Measurements from ENCODE around the gene BAIAP2L1.
A peak's percentile ranks its signal among the peaks of the same experiment; 100 is the strongest.
"Not testable (repeated sequence)": the region's sequence is repeated elsewhere in the genome, so short reads cannot be mapped to it uniquely, and the experiment has no call there.

Gene BAIAP2L1, protein sequence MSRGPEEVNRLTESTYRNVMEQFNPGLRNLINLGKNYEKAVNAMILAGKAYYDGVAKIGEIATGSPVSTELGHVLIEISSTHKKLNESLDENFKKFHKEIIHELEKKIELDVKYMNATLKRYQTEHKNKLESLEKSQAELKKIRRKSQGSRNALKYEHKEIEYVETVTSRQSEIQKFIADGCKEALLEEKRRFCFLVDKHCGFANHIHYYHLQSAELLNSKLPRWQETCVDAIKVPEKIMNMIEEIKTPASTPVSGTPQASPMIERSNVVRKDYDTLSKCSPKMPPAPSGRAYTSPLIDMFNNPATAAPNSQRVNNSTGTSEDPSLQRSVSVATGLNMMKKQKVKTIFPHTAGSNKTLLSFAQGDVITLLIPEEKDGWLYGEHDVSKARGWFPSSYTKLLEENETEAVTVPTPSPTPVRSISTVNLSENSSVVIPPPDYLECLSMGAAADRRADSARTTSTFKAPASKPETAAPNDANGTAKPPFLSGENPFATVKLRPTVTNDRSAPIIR

DNA sequence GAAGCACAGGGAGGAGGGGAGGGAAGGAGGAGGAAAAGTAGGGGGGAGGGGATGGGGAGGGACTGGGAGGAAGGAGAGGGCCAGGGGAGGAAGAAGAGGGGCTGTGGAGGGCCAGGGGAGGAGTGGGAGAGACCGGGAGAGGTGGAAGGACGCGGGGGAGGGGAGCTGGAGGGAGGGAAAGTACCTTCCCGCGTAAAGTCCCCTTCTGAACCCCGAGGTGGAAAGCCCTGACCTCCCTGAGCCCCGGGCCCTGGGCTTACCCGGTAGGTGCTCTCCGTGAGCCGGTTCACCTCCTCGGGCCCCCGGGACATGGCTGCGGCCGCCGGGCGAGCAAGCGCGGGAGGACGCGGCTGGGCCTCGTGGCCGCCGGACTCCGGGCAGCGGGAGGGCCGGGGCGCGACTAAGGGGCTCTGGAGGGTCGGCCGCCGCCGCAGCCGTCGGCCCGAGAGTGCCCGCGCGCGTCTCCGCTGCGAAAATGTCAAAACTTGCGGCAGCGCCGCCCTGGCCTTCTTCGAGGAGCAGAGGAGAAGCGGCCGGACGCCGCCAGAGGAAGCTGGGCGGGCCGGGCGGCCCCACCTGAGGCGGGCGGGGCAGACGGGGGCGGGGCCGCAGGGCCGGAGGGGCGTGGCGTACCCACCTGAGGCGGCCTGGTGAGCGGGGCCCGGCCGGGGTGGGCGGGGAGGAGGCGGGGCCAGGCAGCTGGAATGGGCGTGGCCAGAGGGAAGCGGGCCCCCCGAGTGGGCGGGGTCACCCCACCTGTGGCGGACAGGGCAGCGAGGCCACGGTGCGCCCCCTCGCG, at the start of gene BAIAP2L1:
Gene BAIAP2L1, minus strand, starts transcription at position 549 of the 799 bp plus-strand sequence. Its CDS starts 238 bp downstream, at position 311.
- peak; percentile 89 for DNase-seq

DNA sequence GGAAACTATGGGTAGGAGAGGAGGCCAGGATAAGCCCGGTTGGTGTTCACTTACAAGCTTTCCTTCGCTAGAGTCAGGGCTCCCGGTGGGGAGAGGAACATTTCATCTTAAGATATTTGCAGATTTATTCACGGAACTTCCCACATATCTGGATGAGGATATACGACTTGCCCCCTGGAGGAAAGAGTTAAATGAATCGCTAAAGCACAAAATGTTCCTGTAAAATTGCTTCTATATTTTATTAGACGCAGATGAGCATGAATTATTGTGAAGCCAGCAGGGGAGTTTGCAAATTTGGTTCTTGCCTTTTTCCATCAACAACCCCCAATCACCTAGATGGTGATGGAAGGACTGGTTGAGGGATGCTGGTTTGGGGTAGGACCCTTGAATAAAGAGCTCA, 47.9 kb upstream of the BAIAP2L1 start:
- no peak for DNase-seq

DNA sequence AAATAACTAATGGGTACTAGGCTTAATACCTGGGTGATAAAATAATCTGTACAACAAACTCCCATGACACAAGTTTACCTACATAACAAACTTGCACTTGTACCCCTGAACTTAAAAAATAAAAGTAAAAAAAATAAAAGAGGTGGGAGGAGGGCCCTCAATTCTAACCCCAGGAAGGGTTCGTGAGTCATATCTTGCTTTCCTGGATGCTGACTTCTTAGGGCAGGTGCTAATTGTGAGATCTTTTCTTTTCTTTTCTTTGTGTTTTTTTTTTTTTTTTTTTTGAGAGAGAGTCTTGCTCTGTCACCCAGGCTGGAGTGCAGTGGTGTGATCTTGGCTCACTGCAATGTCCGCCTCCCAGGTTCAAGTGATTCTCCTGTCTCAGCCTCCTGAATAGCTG, 40.1 kb upstream of the BAIAP2L1 start:
- DNase-seq, result not testable (repeated sequence)

DNA sequence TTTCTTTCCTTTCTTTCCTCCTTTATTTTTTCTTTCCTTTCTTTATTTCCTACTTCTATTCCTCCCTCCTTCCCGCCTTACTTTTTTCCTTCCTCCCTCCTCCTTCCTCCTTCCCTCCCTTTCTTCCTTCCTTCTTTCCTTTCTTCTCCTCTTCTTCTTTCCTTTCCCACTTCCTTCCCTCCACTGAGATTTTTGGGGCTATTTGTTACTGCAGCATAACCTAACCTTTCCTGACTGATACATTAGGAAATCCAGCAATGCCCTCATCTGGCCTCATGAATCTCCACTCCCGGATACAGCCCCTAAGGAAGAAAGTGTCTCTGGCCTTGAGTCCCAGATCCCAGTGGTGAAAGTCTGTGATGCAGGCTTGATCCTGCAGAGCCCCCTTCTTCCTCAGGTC, 38.6 kb upstream of the BAIAP2L1 start:
- no peak for DNase-seq

DNA sequence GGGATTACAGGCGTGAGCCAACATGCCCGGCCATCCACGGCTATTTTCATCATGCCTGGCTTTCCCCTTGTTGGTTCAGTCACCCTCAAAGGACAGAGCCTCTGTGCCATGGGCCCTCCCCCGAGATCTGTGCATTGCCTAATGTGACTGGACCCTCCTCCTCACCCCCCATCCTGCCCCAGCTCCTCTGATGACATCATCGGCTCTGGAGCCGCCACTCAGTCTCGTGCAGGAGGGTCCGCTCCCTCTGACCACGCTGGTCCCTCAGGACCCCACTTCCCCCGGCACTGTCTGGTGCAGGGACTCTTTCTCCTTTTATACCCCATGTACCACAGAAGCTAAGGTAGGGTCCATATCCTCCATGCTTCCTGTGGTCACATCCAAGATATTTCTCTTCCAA, 33.2 kb upstream of the BAIAP2L1 start:
- DNase-seq, result no peak

DNA sequence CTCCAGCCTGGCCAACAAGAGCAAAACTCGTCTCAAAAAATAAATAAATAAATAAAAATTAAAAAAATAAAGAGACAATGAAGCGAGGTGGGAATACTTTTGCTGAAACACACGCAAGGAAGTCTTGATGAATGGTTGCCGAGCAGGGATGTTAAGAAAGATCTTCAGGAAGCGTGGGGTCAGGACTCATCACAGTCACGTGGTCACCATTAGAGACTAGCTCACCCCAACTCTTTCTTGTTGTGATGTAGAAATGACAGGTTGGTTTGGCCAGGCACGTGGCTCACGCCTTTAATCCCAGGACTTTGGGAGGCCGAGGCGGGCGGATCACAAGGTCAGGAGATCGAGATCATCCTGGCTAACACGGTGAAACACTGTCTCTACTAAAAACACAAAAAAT, 28.9 kb upstream of the BAIAP2L1 start:
- no peak for DNase-seq

DNA sequence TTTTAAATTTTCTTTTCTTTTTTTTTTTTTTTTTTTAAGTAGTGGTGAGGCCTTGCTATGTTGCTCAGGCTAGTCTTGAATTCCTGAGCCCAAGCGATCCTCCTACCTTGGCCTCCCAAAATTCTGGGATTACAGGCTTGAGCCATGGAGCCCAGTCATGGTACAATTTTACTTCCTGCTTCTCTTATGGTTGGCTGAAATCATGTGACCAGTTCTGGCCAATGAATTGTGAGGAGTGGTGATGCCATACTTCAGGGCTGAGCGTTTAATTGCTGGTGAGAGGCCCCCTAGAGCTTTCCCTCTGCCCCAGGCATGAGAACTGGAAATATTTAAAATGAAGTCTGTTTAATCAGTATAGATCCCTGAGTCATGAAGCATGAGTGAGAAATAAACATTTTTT, 22.2 kb upstream of the BAIAP2L1 start:
- no peak for DNase-seq

DNA sequence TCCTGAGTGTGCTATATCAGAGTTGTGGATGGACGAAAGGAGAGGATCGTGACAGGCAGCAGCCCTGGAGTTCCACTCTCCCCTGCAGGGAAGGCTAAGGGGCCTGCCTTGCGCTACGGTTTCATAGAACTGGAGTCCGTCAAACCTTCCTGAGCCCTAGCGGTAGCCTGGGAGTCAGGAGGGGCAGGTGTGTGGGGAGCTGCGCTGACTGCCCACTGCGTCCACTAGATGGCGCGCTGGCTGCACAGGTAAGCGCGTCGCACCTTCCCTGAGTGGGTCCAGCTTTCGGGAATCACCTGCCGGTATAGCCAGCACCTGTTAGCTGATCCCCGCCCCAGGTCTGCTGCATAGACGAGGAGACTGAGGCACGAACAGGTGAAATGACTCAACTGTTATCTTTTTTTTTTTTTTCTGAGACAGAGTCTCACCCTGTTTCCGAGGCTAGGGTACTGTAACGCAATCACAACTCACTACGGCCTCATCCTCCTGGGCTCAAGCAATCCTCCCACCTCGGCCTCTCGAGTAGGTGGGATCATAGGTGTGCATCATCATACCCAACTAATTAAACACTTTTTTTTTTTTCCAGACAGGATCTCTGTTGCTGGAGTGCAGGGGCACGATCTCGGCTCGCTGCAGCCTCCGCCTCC, 20.2 kb upstream of the BAIAP2L1 start:
- peak; percentile 49 for DNase-seq

DNA sequence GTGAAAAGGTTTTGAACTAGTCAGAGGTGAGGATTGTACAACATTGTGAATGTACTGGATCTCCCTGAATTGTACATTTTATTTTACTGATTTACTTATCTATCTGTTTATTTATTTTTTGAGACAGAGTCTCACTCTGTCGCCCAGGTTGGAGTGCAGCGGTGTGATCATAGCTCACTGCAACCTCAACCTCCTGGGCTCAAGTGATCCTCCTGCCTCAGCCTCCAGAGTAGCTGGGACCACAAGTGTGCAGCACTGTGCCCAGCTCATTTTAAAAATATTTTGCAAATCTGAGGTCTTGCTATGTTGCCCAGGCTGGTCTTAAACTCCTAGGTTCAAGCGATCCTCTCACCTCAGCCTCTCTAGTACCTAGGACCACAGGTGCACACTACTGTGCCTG, 19.1 kb upstream of the BAIAP2L1 start:
- DNase-seq, result not testable (repeated sequence)

DNA sequence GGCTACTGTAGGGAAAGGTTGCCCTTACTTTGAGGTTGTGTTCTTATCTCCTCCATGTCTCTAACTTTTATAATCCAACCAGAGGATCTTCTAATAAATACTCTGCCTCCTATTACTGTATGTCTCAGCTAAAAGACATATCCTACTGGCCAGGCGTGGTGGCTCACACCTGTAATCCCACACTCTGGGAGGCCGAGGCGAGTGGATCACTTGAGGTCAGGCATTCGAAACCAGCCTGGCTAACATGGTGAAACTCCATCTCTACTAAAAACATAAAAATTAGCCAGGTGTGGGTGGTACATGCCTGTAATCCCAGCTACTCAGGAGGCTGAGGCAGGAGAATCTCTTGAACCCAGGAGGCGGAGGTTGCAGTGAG, 18.4 kb upstream of the BAIAP2L1 start:
- not testable (repeated sequence) for DNase-seq

DNA sequence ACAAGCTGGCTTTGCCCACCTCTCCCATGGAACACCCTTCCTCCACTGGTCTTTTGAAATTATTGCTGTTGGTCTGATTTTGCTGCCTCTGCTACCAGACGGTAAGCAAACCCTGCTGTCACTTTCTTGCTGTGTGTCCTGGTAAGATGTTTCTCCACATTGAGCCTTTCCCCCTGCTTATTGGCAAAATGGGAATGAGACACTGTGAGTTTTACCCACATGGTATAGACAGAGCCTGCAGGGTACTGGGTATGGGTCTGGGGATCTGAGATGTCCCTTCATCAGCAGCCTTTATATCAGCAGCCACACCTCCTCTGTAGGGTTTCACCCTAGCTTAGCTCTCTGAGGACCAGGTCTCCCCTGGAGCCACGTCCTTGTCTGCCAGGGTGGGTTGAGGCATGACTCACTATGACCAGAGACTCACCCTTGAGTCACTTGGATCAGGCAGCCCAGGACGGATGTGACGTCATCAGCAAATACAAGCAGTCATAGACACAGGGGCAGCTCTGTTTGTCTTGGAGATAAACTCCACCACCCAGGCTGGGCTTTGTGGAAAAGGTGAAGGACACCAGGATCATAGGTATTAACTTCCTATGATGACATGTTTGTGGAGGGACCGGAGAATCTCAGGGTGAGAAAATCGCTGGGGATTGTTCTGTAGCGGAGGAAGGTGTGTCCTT, 17.9 kb upstream of the BAIAP2L1 start:
- no peak for DNase-seq

DNA sequence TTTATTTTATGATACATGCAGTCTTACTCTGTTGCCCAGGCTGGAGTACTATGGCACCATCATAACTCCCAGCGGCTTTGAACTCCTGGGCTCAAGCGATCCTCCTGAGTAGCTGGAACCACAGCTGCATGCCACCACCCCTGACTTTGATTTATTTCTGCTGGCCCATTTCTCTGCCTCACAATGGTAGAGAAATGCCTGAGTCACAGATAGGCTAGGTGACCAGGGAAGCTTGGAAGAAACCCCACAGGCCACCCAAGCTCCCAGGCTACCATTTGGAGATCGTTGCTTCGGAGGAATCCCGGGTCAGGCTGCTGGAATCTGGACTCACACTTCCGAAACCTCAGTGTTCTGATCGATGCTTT, 17.4 kb upstream of the BAIAP2L1 start:
- no peak for DNase-seq

DNA sequence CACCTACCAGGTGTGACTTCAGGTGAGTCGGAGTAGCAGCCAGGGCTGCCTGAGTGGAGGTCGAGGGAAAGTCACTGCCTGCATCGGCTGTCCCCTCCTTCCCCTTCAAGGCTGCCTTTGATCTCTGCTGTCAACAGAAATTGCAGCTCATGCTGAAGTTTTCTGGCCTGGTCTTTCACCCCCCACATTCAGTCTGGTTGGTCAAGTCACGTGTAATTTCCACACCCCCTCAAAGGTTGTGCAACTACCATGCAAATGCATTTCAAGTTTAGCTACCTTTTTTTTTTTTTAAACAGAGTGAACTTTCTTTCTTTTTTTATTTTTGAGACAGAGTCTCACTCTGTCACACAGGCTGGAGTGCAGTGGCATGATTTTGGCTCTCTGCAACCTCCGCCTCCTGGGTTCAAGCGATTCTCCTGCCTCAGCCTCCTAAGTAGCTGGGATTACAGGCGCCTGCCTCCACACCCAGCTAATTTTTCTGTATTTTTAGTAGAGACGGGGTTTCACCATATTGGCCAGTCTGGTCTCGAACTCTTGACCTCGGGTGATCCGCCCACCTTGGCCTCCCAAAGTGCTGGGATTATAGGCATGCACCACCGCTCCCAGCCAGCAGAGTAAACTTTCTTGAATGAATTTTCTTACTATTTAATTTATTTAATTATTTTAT, 16.8 kb upstream of the BAIAP2L1 start:
- DNase-seq, result not testable (repeated sequence)

DNA sequence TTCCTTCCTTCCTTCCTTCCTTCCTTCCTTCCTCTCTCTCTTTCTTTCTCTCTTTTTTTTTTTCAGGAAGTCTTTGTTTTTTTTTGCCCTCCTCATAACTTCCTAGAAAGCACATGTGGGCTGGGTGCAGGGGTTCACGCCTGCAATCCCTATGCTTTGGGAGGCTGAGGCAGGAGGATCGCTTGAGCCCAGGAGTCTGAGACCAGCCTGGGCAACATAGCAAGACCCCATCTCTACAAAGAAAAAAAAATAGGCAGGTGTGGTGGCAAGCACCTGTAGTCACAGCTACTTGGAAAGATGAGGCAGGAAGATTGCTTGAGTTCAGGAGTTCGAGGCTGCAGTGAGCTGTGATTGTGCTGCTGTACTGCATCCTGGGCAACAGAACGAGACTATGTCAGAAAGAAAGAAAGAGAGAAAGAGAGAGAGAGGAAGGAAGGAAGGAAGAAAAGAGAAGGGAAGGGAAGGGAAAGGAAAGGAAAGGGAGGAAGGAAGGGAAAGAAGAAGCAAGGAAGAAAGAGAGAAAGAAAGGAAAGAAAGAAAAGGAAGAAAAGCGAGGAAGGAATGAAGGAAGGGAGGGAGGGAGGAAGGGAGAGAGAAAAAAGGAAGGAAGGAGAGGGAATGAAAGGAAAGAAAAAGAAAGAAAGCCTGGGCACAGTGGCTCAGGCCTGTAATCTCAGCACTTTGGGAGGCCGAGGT, 13.5 kb upstream of the BAIAP2L1 start:
- DNase-seq, result no peak

DNA sequence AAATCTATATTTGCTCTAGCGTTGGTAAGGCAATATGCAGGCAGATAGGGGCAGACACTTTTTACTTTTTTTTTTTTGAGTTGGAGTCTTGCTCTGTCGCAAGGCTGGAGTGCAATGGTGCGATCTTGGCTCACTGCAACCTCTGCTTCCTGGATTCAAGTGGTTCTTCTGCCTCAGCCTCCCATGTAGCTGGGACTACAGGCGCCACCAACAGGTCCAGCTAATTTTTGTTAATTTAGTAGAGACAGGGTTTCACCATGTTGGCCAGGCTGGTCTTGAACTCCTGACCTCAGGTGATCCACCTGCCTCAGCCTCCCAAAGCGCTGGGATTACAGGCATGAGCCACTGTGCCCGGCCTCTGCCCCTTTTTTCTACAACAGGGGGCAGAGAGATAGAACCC, 12.8 kb upstream of the BAIAP2L1 start:
- DNase-seq, result not testable (repeated sequence)

DNA sequence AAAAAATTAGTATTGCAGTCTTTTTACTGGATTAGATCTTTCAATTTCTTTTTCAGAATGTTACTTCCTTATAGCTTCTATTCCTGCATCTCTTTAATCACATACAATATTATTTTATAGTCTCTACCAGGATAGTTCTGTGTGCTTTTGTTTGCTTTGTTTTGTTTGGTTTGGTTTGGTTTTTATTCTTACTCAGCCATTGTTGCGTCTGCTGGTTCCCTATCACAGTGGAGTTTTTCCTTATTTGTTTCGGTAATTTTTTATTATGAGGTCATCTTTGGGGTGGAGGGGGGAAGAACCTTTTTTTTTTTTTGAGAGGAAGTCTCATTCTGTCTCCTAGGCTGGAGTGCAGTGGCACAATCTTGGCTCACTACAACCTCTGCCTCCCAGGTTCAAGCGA, 9.0 kb upstream of the BAIAP2L1 start:
- no peak for DNase-seq

DNA sequence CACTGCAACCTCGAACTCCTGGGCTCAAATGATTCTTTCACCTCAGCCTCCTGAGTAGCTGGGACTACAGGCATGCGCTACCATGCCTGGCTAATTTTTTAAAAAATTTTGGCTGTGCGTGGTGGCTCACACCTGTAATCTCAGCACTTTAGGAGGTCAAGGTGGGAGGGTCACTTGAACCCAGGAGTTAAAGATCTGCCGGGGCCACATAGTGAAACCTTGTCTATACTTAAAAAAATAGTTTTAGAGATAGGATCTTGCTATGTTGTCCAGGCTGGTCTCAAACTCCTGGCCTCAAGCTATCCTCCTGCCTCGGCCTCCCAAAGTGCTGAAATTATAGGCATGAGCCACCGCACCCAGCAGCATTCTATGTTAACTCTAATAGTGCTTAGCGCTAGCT, 7.3 kb upstream of the BAIAP2L1 start:
- not testable (repeated sequence) for DNase-seq

DNA sequence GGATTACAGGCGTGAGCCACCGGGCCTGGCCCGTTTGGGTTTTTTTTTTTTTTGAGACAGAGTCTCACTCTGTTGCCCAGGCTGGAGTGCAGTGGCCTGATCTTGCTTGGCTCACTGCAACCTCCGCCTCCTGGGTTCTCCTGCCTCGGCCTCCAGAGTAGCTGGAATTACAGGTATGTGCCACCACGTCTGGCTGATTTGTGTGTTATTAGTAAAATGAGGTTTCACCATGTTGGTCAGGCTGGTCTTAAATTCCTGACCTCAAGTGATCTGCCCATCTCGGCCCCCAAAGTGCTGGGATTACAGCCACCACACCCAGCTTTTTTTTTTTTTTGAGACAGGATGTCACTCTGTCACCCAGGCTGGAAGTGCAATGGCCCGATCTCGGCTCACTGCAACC, 5.9 kb upstream of the BAIAP2L1 start:
- DNase-seq, result no peak

DNA sequence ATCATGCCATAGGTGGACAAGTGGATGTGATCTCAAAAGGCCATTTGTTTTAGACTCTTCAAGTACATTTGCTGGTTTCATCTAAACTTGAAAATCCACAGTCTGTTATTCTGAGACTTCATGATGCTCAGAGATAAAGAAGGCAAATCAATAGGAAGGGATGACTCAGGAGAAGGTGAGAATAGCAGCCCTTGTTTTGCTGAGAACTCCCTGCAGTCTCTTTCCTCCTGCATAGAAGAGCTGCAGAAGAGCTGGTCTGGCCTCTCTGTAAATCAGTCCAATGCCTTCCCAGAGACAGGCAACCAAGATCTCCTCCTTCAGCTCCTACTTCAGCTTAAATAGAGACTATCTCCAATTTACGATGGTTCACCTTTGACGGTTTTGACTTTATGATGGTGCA, 4.0 kb upstream of the BAIAP2L1 start:
- no peak for DNase-seq

DNA sequence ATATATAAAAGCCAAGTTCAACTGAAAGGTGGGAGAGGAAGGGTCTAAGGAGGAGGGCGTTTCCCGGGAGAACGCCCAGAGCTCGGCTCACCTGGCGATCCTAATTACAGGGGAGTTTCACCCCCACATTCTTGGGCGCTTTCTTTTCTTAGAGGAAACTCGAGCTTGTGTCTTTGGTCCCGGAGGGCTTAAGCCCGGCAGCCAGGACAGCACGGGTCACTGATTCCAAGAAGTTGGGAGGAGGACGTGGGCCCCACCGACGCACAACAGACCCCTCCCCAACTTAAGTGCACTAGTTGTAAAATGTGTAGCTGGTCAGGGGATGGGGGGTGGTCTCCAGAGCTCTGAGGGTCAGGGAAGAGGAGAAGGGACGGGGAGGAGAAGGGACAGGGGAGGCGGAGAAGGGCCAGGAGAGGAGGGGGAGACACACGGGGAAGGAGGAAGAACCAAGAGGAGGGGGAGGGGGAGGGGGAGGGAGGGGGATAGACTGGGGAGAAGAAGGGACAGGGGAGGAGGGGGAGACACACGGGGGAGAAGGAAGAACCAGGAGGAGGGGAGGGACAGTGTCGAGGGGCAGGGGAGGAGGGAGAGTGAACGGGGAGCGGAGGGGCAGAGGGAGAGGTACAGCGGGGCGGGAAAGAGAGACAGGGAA, 874 bp downstream of the BAIAP2L1 start:
- DNase-seq, result no peak

DNA sequence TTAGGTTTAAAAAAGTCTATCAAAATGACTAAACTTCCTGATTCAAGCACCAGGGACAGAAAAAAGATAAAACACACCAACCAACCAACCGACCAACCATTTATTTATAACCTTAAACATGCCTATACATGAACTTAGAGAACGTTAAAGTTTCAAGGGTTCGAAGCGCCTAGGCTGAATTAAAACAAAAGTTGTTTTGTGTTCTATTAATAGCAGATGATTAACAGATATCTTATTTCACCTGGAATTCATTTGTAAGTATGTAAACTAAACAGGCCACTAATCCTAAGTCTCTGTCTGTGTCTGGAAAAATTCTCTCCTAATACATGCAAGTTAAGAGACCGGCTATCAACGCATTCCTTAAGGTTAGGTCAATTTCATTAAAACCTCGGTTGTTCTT, 1.4 kb downstream of the BAIAP2L1 start:
- no peak for DNase-seq

All from CD4-positive, alpha-beta T cell treated with Interleukin-21 for 1 hour (primary cell).